GM13976 (cell line): Measurements from ENCODE around the gene DDX4.
"Not testable (repeated sequence)": the region's sequence is repeated elsewhere in the genome, so short reads cannot be mapped to it uniquely, and the experiment has no call there.

Experiments used
- DNase-seq: peaks from one replicate; pipeline ENCODE4 v3.0.0; 2012; ENCODE audit warnings: low spot score
- CTCF ChIP-seq: IDR thresholded peaks from 2 replicates; pipeline ENCODE4 v1.5.1; 2012; ENCODE audit warnings: borderline replicate concordance, mild to moderate bottlenecking; ENCODE audit not compliant: insufficient read depth; ENCODE audit errors: extremely low read depth, missing control alignments, control extremely low read depth
- in situ Hi-C: fragments of 300-500 bp; cut with MboI; formaldehyde crosslinking; loops from one replicate; pipeline ENCODE4 v1.12.0; 2022; ENCODE audit warnings: low sequenced_read_pairs, mixed read lengths, inconsistent platforms; ENCODE audit not compliant: unreplicated experiment

DDX4 gene

GRCh38 chr5:55768279-55768678 is 30.4 kb downstream of the DDX4 start:
- TF ChIP-seq CTCF: no peak
- DNase-seq: no peak
- in situ Hi-C loops: no loop called here

DNA sequence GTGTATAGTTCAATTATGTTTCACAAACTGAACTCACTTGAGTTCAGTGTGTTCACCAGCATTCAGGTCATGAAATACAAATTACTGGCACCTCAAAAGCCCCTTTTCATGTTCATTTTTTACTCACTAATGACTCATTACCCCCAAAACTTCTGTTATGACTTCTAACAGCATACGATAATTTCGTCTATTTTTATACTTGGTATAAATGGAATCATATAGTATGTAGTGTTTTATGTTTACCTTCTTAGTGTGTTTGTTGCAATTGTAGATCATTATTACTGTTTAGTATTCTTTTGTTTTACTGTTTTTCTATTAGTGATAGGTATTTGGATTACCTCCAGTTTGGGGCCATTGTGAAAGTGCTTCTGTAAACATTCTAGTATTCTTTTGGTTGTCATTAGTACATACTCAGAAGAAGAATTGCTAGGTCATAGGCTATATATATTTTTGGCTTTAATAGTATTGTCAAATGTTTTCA is 33.4 kb downstream of the DDX4 start:
- in situ Hi-C loops: no loop called here
- DNase-seq: peak; percentile 18
- TF ChIP-seq CTCF: no peak

DNA sequence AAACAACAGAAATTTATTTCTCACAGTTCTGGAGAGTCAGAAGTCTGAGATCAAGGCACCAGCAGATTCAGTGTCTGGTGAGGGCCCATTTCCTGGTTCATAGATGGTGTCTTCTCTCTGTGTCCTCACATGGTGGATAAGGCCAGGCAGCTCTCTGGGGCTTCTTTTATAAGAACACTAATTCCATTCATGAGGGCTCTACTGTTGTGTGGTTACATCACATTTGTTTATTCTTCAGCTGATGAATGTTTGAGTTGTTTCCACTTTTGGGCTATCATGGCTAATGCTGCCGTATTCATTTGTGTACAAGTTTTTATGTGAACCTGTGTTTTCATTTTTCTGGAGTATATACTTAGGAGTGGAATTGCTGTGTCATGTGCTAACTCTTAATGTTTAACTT is 35.2 kb downstream of the DDX4 start:
- TF ChIP-seq CTCF: no peak
- no peak for DNase-seq
- in situ Hi-C loops: no loop called here

GRCh38 chr5:55777332-55777731 is 39.5 kb downstream of the DDX4 start:
- in situ Hi-C loops: no loop called here
- TF ChIP-seq CTCF: no peak
- DNase-seq: no peak

DNA sequence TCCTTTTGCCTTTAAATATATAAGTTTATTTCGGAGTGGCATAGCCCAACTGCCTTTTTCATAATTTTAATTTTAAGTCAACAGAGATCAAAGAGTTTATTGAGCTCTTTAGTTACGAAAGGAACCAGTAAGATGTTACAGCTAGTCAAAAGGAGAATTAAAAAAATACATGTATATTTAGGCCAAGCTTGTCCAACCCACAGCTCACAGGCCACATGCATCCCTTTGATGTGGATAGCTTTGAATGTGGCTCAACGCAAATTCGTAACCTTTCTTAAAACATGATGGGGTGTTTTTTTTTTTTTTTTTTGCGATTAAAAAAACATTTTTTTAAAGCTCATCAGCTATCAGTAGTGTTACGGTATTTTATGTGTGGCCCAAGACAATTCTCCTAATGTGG is 63.1 kb downstream of the DDX4 start:
- no peak for TF ChIP-seq CTCF
- no peak for DNase-seq
- in situ Hi-C loops: no loop called here

GRCh38 chr5:55808814-55809213 is 71.0 kb downstream of the DDX4 start:
- DNase-seq, in situ Hi-C loops: not testable (repeated sequence)

- in situ Hi-C loops, DNase-seq: not testable (repeated sequence)
These were observed 78.1 kb downstream of the DDX4 start for GRCh38 chr5:55815939-55816338.

GRCh38 chr5:55816342-55816741 is 78.5 kb downstream of the DDX4 start:
- in situ Hi-C loops: no loop called here
- no peak for TF ChIP-seq CTCF
- no peak for DNase-seq
